Left kidney (tissue), 2 donors: ENCODE data around the gene LRFN2. TPM values are rescaled to one million over a fixed set of nuclear protein-coding genes. Genes with fewer than 3 reads are reported as not detected.

Experiments used
- DNase-seq: peaks from one replicate; pipeline ENCODE4 v3.0.0-alpha.2; 2013
- polyA plus RNA-seq: library from polyadenylated mRNA; unstranded; fragments of 120-200 nt; gene quantifications from one replicate; pipeline ENCODE4 v1.2.1, GENCODE V29; 2013; ENCODE audit not compliant: insufficient read length

LRFN2 gene
- polyA plus RNA-seq, 1 donor, result 0.81 TPM

DNA sequence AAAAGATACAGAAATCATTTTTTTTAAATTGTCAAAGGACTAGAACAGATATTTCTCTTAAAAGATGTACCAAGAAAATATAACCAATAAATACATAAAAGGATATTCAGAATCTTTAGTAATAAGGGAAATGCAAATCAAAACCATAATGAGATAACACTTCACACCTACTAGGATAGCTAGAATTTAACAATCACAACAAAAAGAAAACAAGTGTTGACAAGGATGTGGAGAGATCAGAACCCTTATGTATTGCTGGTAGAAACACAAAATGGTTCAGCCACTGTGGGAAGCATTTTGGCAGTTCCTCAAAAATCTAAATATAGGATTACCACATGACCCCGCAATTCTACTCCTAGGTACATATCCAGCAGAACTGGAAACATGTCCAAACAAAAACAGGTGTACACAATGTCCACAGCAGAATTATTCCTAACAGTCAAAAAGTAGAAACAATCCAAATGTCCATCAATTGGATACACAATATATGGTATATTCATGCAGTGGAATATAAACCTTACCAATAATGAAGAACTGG, 211.0 kb downstream of the LRFN2 start:
- DNase-seq, result no peak

DNA sequence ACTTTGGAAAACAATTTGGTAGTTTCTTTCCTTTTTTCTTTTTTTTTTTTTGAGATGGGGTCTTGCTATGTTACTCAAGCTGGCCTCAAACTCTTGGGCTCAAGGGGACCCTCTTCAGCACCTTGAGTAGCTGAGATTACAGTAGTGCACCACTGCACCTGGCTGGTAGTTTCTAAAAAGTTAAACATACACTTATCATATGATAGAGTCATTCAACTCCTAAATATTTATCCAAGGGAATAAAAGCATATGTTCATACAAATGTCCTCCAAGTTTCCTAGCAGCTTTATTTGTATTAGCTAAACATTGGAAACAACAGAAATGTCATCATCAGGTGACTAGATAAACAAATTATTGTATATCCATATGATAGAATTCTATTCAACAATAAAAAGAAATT, 213.9 kb downstream of the LRFN2 start:
- no peak for DNase-seq

DNA sequence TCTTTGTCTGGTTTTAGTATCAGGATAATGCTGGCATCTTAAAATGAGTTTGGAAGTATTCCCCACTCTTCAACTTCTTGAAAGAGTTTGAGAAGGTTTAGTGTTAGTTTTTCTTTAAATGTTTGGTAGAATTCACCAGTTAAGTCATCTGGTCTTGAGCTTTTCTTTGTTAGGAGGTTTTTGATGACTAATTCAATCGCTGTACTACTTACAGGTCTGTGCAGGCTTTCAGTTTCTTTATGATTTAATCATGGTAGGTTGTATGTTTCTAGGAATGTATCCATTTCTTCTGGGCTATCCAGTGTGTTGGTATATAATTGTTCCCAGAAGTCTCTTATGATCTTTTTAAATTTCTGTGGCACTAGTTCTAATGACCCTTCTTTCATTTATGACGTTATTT, 215.5 kb downstream of the LRFN2 start:
- no peak for DNase-seq

DNA sequence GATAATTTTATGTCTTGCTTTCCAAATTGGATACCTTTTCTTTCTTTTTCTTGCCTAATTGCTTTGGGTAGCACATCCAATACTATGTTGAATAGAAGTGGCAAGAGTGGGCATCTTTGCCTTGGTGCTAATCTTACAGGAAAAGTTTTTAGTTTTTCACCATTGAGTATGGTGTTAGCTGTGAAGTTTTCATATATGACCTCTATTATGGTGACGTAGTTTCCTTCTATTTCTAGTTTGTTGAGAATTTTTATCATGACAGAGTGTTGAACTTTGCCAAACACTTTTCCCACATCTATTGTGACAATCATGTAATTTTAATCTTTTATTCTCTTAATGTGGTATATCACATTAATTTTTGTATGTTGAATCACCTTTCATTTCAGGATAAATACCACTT, 216.1 kb downstream of the LRFN2 start:
- no peak for DNase-seq

DNA sequence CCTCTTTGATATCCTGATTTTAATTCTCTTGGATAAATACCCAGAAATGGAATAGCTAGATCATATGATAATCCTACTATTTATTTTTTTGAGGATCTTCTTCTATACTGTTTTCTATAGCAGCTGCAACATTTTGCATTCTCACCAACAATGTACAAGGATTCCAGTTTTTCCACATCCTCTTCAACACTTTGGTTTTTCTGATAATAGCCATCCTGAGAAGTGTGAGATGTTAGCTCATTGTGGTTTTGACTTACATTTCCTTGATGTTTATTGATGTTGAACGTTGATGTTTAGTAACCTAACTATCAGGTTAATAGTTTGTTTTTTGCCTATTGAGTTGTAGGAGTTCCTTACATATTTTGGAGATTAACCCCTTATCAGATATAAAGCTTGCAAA, 217.3 kb downstream of the LRFN2 start:
- no peak for DNase-seq

DNA sequence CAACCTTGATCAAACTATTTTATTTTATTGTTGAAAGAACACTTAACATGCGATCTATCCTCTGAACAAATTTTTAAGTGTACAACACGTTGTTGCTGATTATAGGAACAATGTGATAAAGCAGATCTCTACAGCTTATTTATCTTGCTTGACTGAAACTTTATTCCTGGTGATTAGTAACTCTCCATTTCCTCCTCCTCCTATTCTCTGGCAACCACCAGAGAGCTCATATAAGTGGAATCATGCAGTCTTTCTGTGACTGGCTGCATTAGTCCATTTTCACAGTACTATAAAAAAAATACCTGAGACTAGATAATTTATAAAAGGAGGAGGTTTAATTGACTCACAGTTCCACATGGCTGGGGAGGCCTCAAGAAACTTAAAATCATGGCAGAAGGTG, 218.1 kb downstream of the LRFN2 start:
- no peak for DNase-seq

DNA sequence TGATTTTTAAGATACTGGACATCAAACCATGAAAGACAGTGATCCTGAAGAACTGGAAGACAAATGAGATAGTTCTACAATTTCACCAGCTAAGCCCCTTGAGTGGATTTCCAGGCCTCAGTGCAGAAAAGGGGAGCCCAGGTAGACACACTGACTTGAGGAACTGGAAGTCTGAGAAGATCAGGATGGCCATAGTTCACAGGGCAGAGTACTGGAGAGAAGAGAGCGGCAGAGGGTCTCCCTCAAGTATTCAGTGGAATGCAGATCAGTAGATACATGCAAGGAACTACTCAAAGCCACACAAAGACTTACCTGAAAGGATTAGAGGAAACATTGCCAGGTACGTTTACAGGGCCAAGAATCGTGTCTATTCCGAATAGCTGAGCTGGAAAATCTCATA, 224.3 kb downstream of the LRFN2 start:
- DNase-seq, result no peak

DNA sequence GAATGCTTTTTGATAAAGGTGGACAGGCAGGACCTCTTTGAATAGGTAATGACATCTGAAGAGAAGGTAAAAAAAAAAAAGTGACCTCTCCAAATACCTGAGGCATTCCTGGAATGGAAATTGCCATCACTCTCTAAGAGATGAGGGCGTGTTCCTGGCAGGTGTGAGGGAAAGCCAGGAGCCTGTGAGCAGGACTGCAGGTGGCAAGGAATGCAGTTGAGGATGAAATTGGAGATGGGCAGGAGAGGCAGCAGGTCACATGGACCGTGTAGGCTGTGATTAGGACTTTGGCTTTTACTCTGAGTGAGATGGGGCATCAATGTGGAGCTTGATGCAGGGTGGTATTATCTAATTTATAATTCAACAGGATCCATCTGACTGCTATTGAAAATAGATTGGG, 227.4 kb downstream of the LRFN2 start:
- DNase-seq, result no peak

DNA sequence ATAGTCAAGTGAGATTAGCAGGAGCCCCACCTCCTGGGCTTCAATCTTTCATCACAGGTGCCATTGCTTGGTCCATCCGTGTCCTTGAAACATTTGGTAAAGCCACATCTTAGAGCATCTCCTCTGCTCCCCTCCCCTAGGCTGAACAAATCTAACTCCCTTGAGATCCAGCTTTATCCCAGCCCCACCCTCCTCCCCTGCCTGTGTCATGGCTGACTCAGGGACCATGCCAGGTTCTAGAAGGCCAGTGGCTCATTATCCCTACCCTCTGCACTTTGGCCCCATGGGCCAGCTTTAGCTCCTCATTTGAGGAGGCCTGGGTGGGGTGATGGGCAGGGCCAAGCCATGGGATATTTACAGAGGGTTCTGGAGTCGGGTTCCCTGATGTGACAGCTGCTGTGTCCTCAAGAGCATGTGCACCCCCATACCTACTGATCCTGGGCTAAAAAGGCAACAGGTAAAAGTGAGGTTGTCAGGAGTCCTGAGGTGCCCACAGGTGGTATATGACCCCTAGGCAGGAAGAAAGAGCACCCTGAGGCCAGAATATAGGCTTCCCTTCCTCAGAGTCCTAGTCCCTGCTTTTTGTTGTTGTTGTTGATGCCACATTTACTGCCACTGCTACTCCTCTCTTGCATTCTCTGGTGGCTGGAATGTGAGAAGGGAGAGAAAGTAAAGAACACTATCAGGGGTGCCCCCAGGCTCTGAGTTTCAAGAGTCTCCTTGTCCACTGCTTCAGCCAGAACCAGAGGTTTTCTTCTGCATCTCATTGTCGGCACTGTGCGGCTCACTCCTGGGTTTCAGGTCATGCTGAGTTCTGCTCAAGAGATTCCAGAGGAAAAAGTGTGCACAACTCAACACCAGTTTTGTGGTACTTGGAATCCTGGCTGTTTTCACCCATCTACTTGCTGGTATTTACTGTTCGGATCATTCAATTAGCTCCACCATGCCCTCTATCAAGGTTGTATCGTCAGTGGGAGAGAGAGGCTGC, 228.4 kb downstream of the LRFN2 start:
- no peak for DNase-seq

DNA sequence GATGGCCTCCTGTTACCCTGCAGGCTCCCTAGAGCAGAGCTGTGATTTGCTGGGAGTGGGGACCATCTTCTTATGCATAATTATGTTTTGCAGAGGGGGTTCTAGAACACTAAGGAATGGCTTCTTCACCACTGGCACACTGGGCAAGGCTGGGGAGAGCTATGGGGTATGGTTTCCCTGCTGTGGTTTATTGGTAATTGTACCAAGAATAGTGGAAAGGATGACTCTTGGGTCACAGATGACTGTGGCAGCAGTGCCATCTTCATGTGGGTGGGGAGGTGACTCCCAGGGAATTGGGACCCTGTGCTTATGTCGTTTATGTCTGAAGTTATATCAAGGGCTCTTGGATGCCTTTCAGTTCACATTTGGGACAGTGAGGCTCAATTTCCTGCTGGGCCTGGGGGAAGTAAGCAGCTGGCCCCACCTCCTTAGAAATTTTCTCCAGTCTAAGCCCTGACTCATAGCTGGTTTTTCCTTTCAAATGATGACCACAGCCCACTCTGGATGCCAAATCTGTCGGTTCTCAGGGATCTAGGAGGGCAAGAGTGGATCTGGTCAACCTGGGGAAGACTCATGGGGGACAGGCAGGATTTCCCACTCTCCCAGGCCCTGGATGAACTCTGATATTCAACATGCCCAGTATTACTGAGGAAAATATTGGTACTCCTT, 230.8 kb downstream of the LRFN2 start:
- no peak for DNase-seq

DNA sequence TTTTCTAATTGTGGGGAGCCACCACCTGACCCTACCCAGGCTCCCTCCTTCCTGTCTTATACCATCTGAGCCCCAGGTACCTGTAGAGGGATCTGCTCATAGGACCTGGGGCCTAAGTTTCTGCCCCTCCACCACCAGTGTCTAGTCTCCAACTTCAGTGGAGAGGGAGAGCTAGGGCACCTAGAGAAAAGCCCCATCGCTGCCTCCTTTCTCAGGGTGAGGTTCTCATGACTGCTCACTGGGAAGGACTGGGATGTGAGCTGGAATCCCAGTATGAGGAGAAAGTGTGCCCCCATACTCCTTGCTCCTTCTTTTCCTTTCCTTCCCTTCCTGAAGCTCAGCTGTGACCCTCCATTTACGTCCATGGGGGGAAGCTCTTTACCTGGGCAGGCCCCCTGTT, 231.6 kb downstream of the LRFN2 start:
- DNase-seq, result no peak

DNA sequence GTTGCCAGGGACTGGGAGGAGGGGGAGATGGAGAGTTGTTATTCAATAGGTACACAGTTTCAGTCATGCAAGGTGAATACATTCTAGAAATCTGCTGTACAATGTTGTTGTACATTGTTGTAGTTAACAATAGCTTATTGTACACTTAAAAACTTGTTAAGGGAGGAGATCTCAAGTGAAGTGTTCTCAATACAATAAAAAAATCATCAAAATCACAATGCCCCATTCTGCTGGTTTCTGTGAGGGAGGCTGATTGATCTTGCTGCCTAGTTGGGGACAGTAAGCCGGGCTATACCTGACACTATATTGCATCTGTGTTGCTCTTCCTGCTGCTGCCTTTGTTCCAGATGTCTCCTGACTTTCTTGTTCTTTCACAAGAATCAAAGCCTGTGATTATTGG, 232.1 kb downstream of the LRFN2 start:
- no peak for DNase-seq

DNA sequence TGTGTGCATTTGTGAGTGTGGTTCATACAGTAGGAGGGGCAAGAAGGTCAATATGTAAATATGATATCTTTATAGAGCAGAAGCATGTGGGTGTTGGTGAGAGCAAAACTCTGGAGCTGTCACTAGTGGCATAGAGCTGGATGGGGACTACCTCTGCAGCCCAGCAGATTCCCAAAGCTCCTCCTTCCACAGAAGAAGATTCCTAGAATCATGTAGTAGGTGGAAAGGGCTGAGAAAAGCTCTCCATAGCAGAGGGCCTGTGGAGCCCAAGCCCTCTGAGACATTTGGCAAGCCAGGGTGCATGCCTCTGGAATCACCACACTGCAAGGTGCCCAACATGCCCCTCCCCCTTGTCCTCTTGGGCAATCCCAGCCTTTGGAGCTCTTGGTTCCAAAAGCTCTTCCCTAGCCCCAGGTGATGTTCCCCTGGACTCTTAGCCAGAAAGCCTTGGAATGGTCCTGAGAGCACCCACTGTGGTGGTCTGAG, 233.2 kb downstream of the LRFN2 start:
- DNase-seq, result no peak

DNA sequence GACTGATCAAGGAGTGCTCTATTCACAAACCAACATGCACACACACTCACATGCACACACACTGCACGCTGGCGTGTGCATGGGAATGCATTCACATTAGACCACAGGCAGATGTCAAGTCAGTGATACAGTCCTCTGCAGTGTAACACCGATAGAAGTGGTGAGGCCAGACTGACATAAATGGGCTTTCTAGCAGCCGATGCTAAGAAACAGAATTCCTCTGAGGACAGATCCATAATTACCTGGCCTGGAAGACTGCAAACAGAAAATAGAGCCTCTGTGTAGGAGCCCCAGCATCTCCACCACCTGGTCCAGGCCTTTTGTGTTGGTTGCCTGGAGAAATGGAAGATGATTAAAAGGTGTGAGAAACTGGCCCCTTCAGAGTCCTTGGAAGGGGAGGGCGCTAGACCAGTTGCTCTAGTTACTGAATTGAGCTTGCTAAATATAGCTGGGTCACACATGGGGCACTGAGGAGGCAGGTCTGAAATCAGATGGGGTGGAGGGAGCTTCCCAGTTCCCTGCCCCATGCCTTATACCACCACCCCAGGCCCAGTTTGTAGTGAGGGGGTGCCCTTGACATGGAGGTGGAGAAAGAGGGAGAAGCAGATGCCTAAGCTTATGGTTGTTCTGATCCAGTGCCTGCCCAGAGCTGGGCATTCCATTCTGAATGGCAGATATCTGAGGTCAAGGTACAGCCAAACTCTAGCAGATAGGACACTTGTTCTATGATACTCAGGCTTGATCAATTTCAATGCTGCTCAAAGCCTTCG, 233.8 kb downstream of the LRFN2 start:
- no peak for DNase-seq

DNA sequence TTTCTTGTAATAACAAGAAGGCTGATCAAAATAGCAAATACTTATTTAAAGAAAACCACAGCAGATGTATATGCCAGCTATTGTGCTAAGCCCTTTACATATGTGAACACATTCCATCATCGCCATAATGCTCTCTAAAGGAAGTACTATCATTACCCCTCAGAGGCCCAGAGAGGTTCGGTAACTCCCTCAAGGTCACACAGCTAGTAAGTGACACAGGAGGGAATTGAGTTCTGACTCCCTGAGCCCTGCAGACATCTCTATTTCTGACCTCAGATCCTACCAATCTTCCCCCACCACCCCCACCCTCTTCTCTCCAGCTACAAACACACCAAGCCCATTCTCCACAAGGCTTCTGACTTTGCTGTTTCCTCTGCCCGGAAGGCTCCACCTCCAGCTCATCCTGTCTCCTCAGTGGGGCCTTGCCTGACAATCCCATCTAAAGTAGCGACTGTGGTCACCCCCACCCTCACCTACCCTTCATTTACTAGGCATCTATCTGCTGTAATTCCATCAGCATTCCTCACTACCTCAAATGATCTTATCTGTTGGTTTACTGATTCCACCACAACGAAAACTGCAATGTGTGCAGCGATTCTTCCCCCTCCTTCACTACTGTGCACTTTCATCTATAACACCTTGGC, 234.5 kb downstream of the LRFN2 start:
- DNase-seq, result no peak

DNA sequence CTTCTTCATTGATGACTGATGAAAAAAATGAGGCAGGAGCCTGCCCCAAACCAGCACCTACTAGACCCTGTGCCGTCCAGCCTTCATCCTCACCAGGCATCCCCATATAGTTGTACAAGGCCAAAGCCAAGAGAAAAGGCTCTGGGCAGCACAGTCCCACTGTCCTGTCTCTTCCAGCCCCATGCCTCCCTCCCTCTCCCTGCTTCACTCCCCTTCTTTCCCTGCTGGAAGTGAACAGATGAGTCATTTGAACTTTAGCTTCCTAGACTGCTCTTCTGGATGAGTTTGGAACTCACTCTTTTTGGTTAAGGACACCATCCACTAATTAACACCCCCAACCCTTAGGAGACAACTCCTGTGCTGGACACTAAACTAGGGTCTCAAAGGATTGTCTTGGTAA, 235.2 kb downstream of the LRFN2 start:
- no peak for DNase-seq

DNA sequence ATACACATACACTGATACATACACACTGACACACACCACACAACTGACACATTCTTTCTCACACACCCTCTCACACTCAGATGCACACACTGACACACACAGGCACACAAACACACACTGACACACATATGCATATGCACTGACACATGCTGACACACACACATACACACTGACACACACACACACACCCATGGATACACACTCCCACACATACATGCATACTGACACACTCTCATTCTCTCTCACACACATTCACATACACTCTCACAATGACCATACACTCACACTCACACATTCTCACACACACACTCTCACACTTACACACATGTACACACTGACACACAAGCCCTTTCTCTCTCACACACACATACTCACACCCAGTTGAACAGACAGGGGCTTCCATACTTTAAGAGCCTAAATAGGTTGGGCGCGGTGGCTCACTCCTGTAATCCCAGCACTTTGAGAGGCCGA, 236.4 kb downstream of the LRFN2 start:
- no peak for DNase-seq

DNA sequence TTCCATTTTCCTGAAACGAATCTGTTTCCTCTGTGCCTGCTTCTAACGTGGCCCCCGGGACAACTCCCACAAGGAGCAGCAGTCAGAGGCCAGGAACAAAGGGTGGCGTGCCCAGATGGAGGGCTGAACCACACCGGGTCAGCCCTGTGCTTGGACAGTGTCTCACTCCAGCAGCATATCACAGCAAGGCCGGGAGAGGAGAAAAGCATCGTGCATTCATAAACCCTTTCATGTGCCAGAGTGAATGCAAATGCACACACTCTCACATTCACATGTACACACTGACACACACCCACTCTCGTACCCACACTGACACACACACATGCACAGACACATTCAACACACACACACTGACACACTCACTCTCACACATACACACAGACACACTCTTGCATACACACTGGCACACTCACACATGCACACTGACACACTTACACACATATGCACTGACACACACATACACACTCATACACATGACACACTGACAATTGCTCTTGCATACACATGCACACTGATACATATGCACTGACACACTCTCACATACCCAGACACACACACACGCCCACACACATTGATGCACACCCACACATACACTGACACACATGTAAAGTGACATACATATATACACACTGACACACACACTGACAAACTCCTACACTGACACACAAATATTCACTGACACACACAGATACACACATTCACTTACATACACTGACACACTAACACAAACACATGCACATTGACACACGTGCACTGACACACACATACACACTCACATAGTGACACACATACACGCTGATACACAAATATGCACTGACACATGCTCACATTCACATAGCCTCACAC, 237.0 kb downstream of the LRFN2 start:
- DNase-seq, result no peak

DNA sequence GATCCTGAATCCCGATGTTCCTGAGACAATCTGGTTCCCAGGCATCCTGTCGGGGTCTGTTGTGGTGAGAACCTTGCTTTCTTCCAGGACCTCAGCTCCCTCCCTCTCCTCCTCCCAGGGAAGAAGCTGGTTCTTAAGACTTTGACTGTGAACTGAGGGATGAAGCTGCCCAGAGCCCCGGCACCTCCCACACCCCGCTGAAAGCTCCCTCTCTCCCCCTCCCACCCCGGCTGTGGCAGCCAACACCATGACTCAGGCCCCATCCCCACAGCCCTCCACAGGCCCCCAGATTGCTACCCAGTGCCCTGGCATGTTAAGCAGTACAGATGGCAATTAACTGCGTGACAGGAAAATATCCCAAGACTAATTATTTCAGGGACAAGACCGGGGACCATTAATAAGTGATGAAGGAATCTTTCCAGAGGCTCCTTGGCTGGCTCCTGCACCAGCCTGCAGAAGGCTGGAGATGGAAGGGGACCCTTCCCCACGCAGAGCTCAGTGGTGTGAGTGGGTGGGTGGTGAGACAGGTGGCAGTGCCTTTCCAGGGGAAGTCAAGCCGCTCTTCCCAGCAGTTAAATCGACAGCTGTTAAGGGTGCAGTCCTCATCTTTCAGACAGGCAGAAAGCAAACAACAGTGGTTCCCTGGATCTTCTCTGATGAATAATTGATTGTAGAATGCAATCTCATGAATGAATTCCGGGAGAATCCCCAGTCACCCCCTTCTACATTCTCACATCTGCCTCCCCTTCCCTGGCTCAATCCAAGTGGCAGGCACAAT, 237.9 kb downstream of the LRFN2 start:
- no peak for DNase-seq

DNA sequence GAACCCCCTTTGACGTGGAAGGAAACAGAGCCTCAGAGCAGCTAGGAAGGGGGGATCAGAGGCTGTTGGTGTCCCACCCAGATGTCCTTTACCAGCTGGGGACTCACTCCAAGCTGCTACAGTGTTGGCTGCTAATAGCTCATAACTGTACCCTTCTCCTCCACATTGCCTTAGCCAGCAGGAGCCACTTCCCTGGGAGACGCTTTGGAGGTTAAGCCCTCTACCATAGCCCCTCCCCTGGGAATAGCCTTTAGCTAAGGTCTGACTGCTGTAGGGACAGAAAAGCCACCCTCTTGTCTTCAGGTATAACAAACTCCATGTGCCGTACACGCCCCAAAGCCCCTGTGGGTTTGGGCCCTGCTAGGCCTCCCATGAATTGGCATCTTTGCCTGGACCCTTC, 238.6 kb downstream of the LRFN2 start:
- no peak for DNase-seq
